ENCODE results near the gene MYO18B. TPM values are rescaled to one million over a fixed set of nuclear protein-coding genes. Genes with fewer than 3 reads are reported as not detected.

The MYO18B gene
- total and polyA plus RNA-seq, 2 of the 4 experiments (the other 2 are of a cell fraction) = under 0.01 TPM; not detected in 1

DNA sequence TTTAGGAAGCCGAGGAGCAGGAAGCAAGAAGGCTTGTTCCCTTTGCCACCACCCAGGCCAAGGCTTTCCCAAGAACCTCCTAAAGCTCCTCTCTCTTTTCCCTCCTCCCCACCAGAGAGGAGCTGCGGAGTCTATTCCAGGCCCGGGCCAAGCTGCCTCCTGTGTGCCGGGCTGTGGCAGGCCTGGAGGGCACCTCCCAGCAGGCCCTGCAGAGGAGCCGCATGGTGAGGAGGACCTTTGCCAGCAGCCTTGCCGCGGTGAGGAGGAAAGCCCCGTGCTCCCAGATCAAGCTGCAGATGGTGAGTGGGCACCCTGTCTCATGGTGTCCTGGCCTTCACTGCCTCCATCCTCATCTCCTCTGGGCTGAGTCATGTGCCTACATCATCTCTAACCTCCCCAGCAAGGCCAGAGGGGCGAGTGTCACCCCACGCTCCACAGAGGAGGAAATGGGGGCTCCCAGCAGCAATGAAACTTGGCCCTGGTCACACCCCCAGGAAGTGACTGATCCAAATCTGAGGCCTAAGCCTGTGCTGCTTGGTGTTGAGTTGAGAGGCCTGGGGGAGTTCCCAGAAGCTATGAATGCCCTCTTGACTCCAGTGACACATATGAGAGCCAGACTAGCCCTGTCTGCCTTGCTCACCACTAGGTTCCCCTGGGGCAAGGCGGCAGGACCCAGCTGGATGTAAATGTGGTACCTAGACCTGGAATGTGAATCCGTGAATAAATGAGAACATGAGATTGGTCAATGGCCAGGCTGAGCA lies 104.2 kb downstream of the MYO18B start:
- H2BK20ac ChIP-seq (ENCODE audit: low read depth, low read length) = no peak overlapping the region
- no peaks in the 10 kb centered on the region for H3K36me3 ChIP-seq (ENCODE audit: control insufficient read depth, insufficient read depth, low read length)
- peaks cover 13% of the 10 kb centered on the region for H3K9me3 ChIP-seq (ENCODE audit: control insufficient read depth, insufficient read depth, low read length)
- no peak overlapping the region for H3K9ac ChIP-seq (ENCODE audit: low read depth, low read length)
- no peak overlapping the region for H2BK120ac ChIP-seq (ENCODE audit: low read depth, low read length)
- H4K20me1 ChIP-seq (ENCODE audit: insufficient read depth, low read length) = no peaks in the 10 kb centered on the region
- H3K9me1 ChIP-seq (ENCODE audit: insufficient read depth, low read length) = no peaks in the 10 kb centered on the region
- no peak overlapping the region for H2AK5ac ChIP-seq (ENCODE audit: low read depth, low read length)
- no peaks in the 10 kb centered on the region for H3K4me1 ChIP-seq (ENCODE audit: control insufficient read depth, insufficient read depth, low read length)
- no TSS peak for BruUV-seq (replicated peaks)
- no peak overlapping the region for H3K27ac ChIP-seq (ENCODE audit: insufficient read depth, low read length)
- no peak overlapping the region for H3K23ac ChIP-seq (ENCODE audit: low read depth, low read length)
- no peak overlapping the region for H4K5ac ChIP-seq (ENCODE audit: low read depth, low read length)
- no peak overlapping the region for H3K18ac ChIP-seq (ENCODE audit: low read depth, low read length)
- no peak overlapping the region for H2BK15ac ChIP-seq (ENCODE audit: low read depth, low read length)
- no peak overlapping the region for H3K56ac ChIP-seq (ENCODE audit: extremely low read depth, insufficient read depth, low read length)
- H3K4ac ChIP-seq (ENCODE audit: low read depth, low read length) = no peak overlapping the region
- DNase-seq = no peak
- no peak overlapping the region for H3K4me2 ChIP-seq (ENCODE audit: low read depth, low read length)
- intact Hi-C loops (cut with micrococcal nuclease) = no loop called here
- POLR2A ChIA-PET (ENCODE audit: unreplicated experiment) = no interaction called here
- H4K91ac ChIP-seq (ENCODE audit: insufficient read depth, low read depth, low read length) = no peak overlapping the region
- no peaks in the 10 kb centered on the region for H3K27me3 ChIP-seq (ENCODE audit: control insufficient read depth, insufficient read depth, low read length)
- no peak overlapping the region for H2BK5ac ChIP-seq (ENCODE audit: low read depth, low read length, poor library complexity, severe bottlenecking)
- H2AFZ ChIP-seq (replicated peaks; ENCODE audit: low read length, poor library complexity) = peak overlapping the region; percentile 3
- 50% methylated on average over 1 of the region's 12 CpGs; no CpG with 5 or more reads in 1 of the 2 experiments for WGBS, 2 experiments (ENCODE audit: extremely low coverage in 2 of 2, insufficient read length in 1 of 2)
- no peak overlapping the region for H2AK9ac ChIP-seq (replicated peaks; ENCODE audit: low read depth, low read length, poor library complexity)
- TF ChIP-seq, protein P1, sequence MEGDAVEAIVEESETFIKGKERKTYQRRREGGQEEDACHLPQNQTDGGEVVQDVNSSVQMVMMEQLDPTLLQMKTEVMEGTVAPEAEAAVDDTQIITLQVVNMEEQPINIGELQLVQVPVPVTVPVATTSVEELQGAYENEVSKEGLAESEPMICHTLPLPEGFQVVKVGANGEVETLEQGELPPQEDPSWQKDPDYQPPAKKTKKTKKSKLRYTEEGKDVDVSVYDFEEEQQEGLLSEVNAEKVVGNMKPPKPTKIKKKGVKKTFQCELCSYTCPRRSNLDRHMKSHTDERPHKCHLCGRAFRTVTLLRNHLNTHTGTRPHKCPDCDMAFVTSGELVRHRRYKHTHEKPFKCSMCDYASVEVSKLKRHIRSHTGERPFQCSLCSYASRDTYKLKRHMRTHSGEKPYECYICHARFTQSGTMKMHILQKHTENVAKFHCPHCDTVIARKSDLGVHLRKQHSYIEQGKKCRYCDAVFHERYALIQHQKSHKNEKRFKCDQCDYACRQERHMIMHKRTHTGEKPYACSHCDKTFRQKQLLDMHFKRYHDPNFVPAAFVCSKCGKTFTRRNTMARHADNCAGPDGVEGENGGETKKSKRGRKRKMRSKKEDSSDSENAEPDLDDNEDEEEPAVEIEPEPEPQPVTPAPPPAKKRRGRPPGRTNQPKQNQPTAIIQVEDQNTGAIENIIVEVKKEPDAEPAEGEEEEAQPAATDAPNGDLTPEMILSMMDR (conservative IDR thresholded peaks at IDR 0.05; ENCODE audit: low read depth, low read length) = no peak
- TF ChIP-seq MAFK (IDR thresholded peaks at IDR 0.05; ENCODE audit: low read depth, low read length) (no peak), MXI1 (IDR thresholded peaks at IDR 0.05; ENCODE audit: borderline replicate concordance, low read depth, low read length) (no peak), FOS (IDR thresholded peaks at IDR 0.05; ENCODE audit: low read depth, low read length) (no peak), CEBPB (IDR thresholded peaks at IDR 0.05; ENCODE audit: low read depth, low read length) (no peak), MAZ (IDR thresholded peaks at IDR 0.05; ENCODE audit: borderline replicate concordance, low read depth, low read length) (no peak), POLR2A (IDR thresholded peaks at IDR 0.05; ENCODE audit: low read depth, low read length) (no peak), RCOR1 (IDR thresholded peaks at IDR 0.05; ENCODE audit: insufficient replicate concordance, low read length) (no peak), NFE2L2 (IDR thresholded peaks at IDR 0.05; ENCODE audit: low read depth, low read length) (no peak), RAD21 (IDR thresholded peaks at IDR 0.05; ENCODE audit: low read length) (no peak), RFX5 (IDR thresholded peaks at IDR 0.05; ENCODE audit: low read depth, low read length) (no peak), SMC3 (IDR thresholded peaks at IDR 0.05; ENCODE audit: low read depth, low read length) (no peak), BHLHE40 (IDR thresholded peaks at IDR 0.05; ENCODE audit: low read depth, low read length) (no peak)
- TF ChIP-seq, protein P2, sequence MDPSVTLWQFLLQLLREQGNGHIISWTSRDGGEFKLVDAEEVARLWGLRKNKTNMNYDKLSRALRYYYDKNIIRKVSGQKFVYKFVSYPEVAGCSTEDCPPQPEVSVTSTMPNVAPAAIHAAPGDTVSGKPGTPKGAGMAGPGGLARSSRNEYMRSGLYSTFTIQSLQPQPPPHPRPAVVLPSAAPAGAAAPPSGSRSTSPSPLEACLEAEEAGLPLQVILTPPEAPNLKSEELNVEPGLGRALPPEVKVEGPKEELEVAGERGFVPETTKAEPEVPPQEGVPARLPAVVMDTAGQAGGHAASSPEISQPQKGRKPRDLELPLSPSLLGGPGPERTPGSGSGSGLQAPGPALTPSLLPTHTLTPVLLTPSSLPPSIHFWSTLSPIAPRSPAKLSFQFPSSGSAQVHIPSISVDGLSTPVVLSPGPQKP (IDR thresholded peaks at IDR 0.05; ENCODE audit: borderline replicate concordance, low read depth, low read length) = no peak
- TF ChIP-seq, protein P3, sequence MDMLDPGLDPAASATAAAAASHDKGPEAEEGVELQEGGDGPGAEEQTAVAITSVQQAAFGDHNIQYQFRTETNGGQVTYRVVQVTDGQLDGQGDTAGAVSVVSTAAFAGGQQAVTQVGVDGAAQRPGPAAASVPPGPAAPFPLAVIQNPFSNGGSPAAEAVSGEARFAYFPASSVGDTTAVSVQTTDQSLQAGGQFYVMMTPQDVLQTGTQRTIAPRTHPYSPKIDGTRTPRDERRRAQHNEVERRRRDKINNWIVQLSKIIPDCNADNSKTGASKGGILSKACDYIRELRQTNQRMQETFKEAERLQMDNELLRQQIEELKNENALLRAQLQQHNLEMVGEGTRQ (IDR thresholded peaks at IDR 0.05; ENCODE audit: low read depth, low read length) = no peak
- CTCF ChIA-PET = interaction anchor here (1.7 kb wide), 1 partner anchor 8 kb away, joined by 4 read pairs; no protein-coding TSS in a partner anchor
- in situ Hi-C loops (cut with MboI; ENCODE audit: low sequenced_read_pairs) = no loop called here
- H4K8ac ChIP-seq (ENCODE audit: low read depth in 2 of 2, low read length in 2 of 2) = no peak overlapping the region
- H3K14ac ChIP-seq (replicated peaks; ENCODE audit: low read depth, low read length) = no peak overlapping the region
- no peak for ATAC-seq (ENCODE audit: low read depth)
- H3K79me1 ChIP-seq (ENCODE audit: low read depth in 1 of 2, low read length in 2 of 2) = no peaks in the 10 kb centered on the region
- H3K4me3 ChIP-seq (ENCODE audit: insufficient read depth, low read depth, low read length) = no peak overlapping the region
- dilution Hi-C loops (cut with HindIII; ENCODE audit: low sequenced_read_pairs, unreplicated experiment) = no loop called here
